ENCODE data around the gene NEK8.
"Not testable (repeated sequence)": the region's sequence is repeated elsewhere in the genome, so short reads cannot be mapped to it uniquely, and the experiment has no call there.

The NEK8 gene

GRCh38 chr17:28760601-28761562 lies 32.3 kb downstream of the NEK8 start:
- H3K36me3 ChIP-seq (ENCODE audit: insufficient read depth, low read length): peaks cover 45% of the 10 kb centered on the region

GRCh38 chr17:28763137-28763799 lies 34.7 kb downstream of the NEK8 start:
- H2AFZ ChIP-seq (ENCODE audit: low read depth, low read length): no peak overlapping the region
- H3K9me3 ChIP-seq (ENCODE audit: low read length): no peaks in the 10 kb centered on the region
- H3K27me3 ChIP-seq (ENCODE audit: insufficient read depth, low read length): no peaks in the 10 kb centered on the region
- peaks cover 10% of the 10 kb centered on the region for H3K4me1 ChIP-seq (ENCODE audit: insufficient read depth, low read length)
- H3K36me3 ChIP-seq (ENCODE audit: insufficient read depth, low read length): peaks cover 42% of the 10 kb centered on the region
- H3K4me3 ChIP-seq (ENCODE audit: low read length): no peak overlapping the region

More at GRCh38 chr17:28760601-28761562, 32.3 kb downstream of the NEK8 start:
- no peaks in the 10 kb centered on the region for H3K9me3 ChIP-seq (ENCODE audit: low read length)
- H3K4me3 ChIP-seq (ENCODE audit: low read length): no peak overlapping the region
- peaks cover 10% of the 10 kb centered on the region for H3K4me1 ChIP-seq (ENCODE audit: insufficient read depth, low read length)
- H2AFZ ChIP-seq (ENCODE audit: low read depth, low read length): no peak overlapping the region
- no peaks in the 10 kb centered on the region for H3K27me3 ChIP-seq (ENCODE audit: insufficient read depth, low read length)

GRCh38 chr17:28763804-28764266 lies 35.2 kb downstream of the NEK8 start:
- Histone ChIP-seq H3K27me3 (ENCODE audit: insufficient read depth, low read length) (no peaks in the 10 kb centered on the region), H3K9me3 (ENCODE audit: low read length) (no peaks in the 10 kb centered on the region), H2AFZ (ENCODE audit: low read depth, low read length) (no peak overlapping the region), H3K4me1 (ENCODE audit: insufficient read depth, low read length) (peaks cover 10% of the 10 kb centered on the region), H3K36me3 (ENCODE audit: insufficient read depth, low read length) (peaks cover 37% of the 10 kb centered on the region), H3K4me3 (ENCODE audit: low read length) (no peak overlapping the region)

- Histone ChIP-seq H3K27me3 (ENCODE audit: insufficient read depth, low read length) (no peaks in the 10 kb centered on the region), H3K36me3 (ENCODE audit: insufficient read depth, low read length) (peaks cover 25% of the 10 kb centered on the region), H2AFZ (ENCODE audit: low read depth, low read length) (no peak overlapping the region), H3K4me1 (ENCODE audit: insufficient read depth, low read length) (peaks cover 10% of the 10 kb centered on the region), H3K9me3 (ENCODE audit: low read length) (no peaks in the 10 kb centered on the region), H3K4me3 (ENCODE audit: low read length) (no peak overlapping the region)
These were observed 36.5 kb downstream of the NEK8 start for GRCh38 chr17:28765038-28765437.

- no peaks in the 10 kb centered on the region for H3K36me3 ChIP-seq (ENCODE audit: insufficient read depth, low read length)
- peaks cover 3% of the 10 kb centered on the region for H3K4me1 ChIP-seq (ENCODE audit: insufficient read depth, low read length)
- no peak overlapping the region for H3K4me3 ChIP-seq (ENCODE audit: low read length)
- H3K9me3 ChIP-seq (ENCODE audit: low read length): no peaks in the 10 kb centered on the region
- H3K27me3 ChIP-seq (ENCODE audit: insufficient read depth, low read length): no peaks in the 10 kb centered on the region
- H2AFZ ChIP-seq (ENCODE audit: low read depth, low read length): no peak overlapping the region
These were observed 45.1 kb downstream of the NEK8 start for GRCh38 chr17:28773736-28774135.

- H3K36me3 ChIP-seq (ENCODE audit: insufficient read depth, low read length): no peaks in the 10 kb centered on the region
- peaks cover 3% of the 10 kb centered on the region for H3K4me1 ChIP-seq (ENCODE audit: insufficient read depth, low read length)
- no peak overlapping the region for H2AFZ ChIP-seq (ENCODE audit: low read depth, low read length)
- no peak overlapping the region for H3K4me3 ChIP-seq (ENCODE audit: low read length)
- no peaks in the 10 kb centered on the region for H3K9me3 ChIP-seq (ENCODE audit: low read length)
- no peaks in the 10 kb centered on the region for H3K27me3 ChIP-seq (ENCODE audit: insufficient read depth, low read length)
These were observed 45.6 kb downstream of the NEK8 start for GRCh38 chr17:28774206-28774605.

GRCh38 chr17:28777178-28777577 lies 48.6 kb downstream of the NEK8 start:
- Histone ChIP-seq H3K9me3 (ENCODE audit: low read length) (peaks cover 2% of the 10 kb centered on the region), H3K4me1 (ENCODE audit: insufficient read depth, low read length) (peaks cover 3% of the 10 kb centered on the region), H2AFZ (ENCODE audit: low read depth, low read length) (no peak overlapping the region), H3K36me3 (ENCODE audit: insufficient read depth, low read length) (no peaks in the 10 kb centered on the region), H3K4me3 (ENCODE audit: low read length) (no peak overlapping the region), H3K27me3 (ENCODE audit: insufficient read depth, low read length) (no peaks in the 10 kb centered on the region)

- not testable (repeated sequence) for H3K4me3 ChIP-seq (ENCODE audit: low read length); H3K4me1 ChIP-seq (ENCODE audit: insufficient read depth, low read length); H3K36me3 ChIP-seq (ENCODE audit: insufficient read depth, low read length); H3K9me3 ChIP-seq (ENCODE audit: low read length); H2AFZ ChIP-seq (ENCODE audit: low read depth, low read length); H3K27me3 ChIP-seq (ENCODE audit: insufficient read depth, low read length)
These were observed 51.0 kb downstream of the NEK8 start for GRCh38 chr17:28779601-28780000.

- Histone ChIP-seq H3K36me3 (ENCODE audit: insufficient read depth, low read length) (no peaks in the 10 kb centered on the region), H3K4me1 (ENCODE audit: insufficient read depth, low read length) (no peaks in the 10 kb centered on the region), H3K9me3 (ENCODE audit: low read length) (peaks cover 2% of the 10 kb centered on the region), H2AFZ (ENCODE audit: low read depth, low read length) (no peak overlapping the region), H3K27me3 (ENCODE audit: insufficient read depth, low read length) (no peaks in the 10 kb centered on the region), H3K4me3 (ENCODE audit: low read length) (no peak overlapping the region)
These were observed 54.6 kb downstream of the NEK8 start for GRCh38 chr17:28783161-28783560.

GRCh38 chr17:28788100-28788499 lies 59.5 kb downstream of the NEK8 start:
- no peaks in the 10 kb centered on the region for H3K4me1 ChIP-seq (ENCODE audit: insufficient read depth, low read length)
- peaks cover 3% of the 10 kb centered on the region for H3K36me3 ChIP-seq (ENCODE audit: insufficient read depth, low read length)
- H3K27me3 ChIP-seq (ENCODE audit: insufficient read depth, low read length): no peaks in the 10 kb centered on the region
- H3K4me3 ChIP-seq (ENCODE audit: low read length): no peak overlapping the region
- H3K9me3 ChIP-seq (ENCODE audit: low read length): no peaks in the 10 kb centered on the region
- no peak overlapping the region for H2AFZ ChIP-seq (ENCODE audit: low read depth, low read length)

All from neuron (in vitro differentiated cells).